SU-DHL-6 (cell line): ENCODE measurements around the gene PDE3B.

Experiments
- EZH2phosphoT487 ChIP-seq: fragments of 200-600 bp; sonication (generic), shearing (Covaris generic); conservative IDR thresholded peaks from 2 replicates; pipeline ENCODE4 v1.6.1; 2018; ENCODE audit warnings: mild to moderate bottlenecking, antibody characterized with exemption, low read length, moderate library complexity, mixed read lengths
- TF ChIP-seq, protein P1 (sequence below): fragments of 200-600 bp; sonication (generic); IDR thresholded peaks from one replicate; pipeline ENCODE4 v1.5.1; 2017; ENCODE audit warnings: antibody characterized with exemption, mild to moderate bottlenecking, low read length, moderate library complexity; ENCODE audit not compliant: insufficient read depth, poor library complexity, severe bottlenecking

DNA sequence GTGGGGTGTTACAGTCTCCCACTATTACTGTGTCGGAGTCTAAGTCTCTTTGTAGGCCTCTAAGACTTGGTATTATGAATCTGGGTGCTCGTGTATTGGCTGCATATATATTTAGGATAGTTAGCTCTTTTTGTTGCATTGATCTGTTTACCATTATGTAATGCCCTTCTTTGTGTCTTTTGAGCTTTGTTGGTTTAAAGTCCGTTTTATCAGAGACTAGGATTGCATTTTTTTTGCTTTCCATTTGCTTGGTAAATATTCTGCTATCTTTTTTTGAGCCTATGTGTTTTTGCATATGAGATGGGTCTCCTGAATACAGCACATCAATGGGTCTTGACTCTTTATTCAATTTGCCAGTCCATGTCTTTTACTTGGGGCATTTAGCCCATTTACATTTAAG lies 97.6 kb downstream of the PDE3B start:
- TF ChIP-seq, protein P1, sequence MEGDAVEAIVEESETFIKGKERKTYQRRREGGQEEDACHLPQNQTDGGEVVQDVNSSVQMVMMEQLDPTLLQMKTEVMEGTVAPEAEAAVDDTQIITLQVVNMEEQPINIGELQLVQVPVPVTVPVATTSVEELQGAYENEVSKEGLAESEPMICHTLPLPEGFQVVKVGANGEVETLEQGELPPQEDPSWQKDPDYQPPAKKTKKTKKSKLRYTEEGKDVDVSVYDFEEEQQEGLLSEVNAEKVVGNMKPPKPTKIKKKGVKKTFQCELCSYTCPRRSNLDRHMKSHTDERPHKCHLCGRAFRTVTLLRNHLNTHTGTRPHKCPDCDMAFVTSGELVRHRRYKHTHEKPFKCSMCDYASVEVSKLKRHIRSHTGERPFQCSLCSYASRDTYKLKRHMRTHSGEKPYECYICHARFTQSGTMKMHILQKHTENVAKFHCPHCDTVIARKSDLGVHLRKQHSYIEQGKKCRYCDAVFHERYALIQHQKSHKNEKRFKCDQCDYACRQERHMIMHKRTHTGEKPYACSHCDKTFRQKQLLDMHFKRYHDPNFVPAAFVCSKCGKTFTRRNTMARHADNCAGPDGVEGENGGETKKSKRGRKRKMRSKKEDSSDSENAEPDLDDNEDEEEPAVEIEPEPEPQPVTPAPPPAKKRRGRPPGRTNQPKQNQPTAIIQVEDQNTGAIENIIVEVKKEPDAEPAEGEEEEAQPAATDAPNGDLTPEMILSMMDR: no peak
- TF ChIP-seq EZH2phosphoT487: no peak
